Peyer's patch (tissue), 4 donors: ENCODE data around the gene EN1. TPM values are rescaled to one million over a fixed set of nuclear protein-coding genes. Genes with fewer than 3 reads are reported as not detected.

ENCODE experiments used
- DNase-seq, 3 donors: peaks; one replicate each; pipeline ENCODE4 v3.0.0-alpha.2; 2017 to 2019
- H3K27ac ChIP-seq, 4 donors: fragments of 200-600 bp; sonication (generic); one replicate each; pipeline ENCODE4 v1.5.1; 2016 to 2019
- H3K27me3 ChIP-seq, 2 donors: fragments of 200-600 bp; sonication (generic); one replicate each; pipeline ENCODE4 v1.5.1; 2019
- H3K36me3 ChIP-seq, 3 donors: fragments of 200-600 bp; sonication (generic); one replicate each; pipeline ENCODE4 v1.5.1; 2016 to 2019
- H3K4me1 ChIP-seq, 4 donors: fragments of 200-600 bp; sonication (generic); one replicate each; pipeline ENCODE4 v1.5.1; 2016 to 2019
- H3K4me3 ChIP-seq, 4 donors: fragments of 200-600 bp; sonication (generic); 1 replicate in 3 of 4; 2 replicates in 1 of 4; pipeline ENCODE4 v1.5.1; 2016 to 2019; ENCODE audit warnings: mild to moderate bottlenecking in 1 of 4
- H3K9me3 ChIP-seq, 4 donors: fragments of 200-600 bp; sonication (generic); one replicate each; pipeline ENCODE4 v1.5.1; 2016 to 2019; ENCODE audit warnings: mild to moderate bottlenecking in 1 of 4
- POLR2A ChIP-seq, 2 donors: fragments of 450-650 bp; IDR thresholded peaks; one replicate each; pipeline ENCODE4 v1.5.1; 2017; ENCODE audit warnings: antibody characterized with exemption in 2 of 2, mild to moderate bottlenecking in 2 of 2, moderate library complexity in 2 of 2
- total RNA-seq, 4 donors: library from RNA; depleted of rRNA; stranded (reverse); fragments of >200 nt; gene quantifications; one replicate each; pipeline ENCODE4 v1.1.0, GENCODE V29; 2016
- TF ChIP-seq, protein P1 (sequence below), 6 experiments: fragments of 450-650 bp in 4 of 6; fragments of 200-600 bp in 2 of 6; sonication (generic) in 1 of 6; IDR thresholded peaks; one replicate each; pipeline ENCODE4 v1.5.1; 2017 to 2019; ENCODE audit warnings: antibody characterized with exemption in 6 of 6, mild to moderate bottlenecking in 3 of 6, moderate library complexity in 1 of 6

The EN1 gene
- total RNA-seq, 4 donors from 2014 or later: not detected

DNA sequence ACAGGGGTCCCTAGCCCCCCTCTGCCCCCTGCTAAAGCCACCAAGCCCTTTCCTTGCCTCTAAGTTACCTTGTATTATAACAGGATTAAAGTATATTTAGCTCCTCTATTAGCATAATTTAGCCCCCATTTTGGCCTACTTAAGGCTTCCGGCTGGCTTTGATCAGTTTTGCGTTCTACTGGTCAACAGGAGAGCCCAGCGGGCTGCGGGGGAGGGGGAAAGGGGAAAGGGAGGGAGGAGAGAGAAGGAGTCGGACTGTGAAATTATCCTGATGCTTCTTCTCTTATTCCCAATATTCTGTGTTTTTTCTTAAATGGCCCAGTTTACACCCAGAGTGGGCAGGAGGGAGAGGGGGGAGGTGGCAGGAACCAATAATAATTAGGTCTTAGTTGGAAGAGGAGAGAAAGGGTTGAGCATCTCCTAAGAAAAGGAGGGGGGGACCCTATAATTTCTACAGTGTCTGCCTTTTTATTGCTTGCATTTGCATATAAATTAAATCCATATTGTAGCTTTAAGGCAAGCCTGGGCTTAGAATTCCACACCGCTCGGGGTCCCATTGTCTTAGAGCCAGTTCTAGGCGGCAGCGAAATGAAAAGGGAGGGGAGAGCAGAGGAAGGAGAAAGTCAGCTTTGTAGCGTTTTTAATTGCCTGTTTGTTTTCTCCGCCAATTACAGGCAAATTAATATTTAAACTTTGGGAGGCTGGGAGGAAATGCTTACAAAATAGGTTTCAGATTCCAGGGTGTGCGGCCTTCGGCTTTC, 39.6 kb downstream of the EN1 start:
- no peak overlapping the region for H3K27ac ChIP-seq
- TF ChIP-seq POLR2A (IDR thresholded peaks at IDR 0.05): no peak
- H3K4me3 ChIP-seq: peak overlapping the region in 2 of 4 donors; percentile 2 to 22
- no peaks in the 10 kb centered on the region for H3K36me3 ChIP-seq
- no peaks in the 10 kb centered on the region for H3K4me1 ChIP-seq
- no peak for DNase-seq
- no peaks in the 10 kb centered on the region for H3K27me3 ChIP-seq
- no peaks in the 10 kb centered on the region for H3K9me3 ChIP-seq

DNA sequence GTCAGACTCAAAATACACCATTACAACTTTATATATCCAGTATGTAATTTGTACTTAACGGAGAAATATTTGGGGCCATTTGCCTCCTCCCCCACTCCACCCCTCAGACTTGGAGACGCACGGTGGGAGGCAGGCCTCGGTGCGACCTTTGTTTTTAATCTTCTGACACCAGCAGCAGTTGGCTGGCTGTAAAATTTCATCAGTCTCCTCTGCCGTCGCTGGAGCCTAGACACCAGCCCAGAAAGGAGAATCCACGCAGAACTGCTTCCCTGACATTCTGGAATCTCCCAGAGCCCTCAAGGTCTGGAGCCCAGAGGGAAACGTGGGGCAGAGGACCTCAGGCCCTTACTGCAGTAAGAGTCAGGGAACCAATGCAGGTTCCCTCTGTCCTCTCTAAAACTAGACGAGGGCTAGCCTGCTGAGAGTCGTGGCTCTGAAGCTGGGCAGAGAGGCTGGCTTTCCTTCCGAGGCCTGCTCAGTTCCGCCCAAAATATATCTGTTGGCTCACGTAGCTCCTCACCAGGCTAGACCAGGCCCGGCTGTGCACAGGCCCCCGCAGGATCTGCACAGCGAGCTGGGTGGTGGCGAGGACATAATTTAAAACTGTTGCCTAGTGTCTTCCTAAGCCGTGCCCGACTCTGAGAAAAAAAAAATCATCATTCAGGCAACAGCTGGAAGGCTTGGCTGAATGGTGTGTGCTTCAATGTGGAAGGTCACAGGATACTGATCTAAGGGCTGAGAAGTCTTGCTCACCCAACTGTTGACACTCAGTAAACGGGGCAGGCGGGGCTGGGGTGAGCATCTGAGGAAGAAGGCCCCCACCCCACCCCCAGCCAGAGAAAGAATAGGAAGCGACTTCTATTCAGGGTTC, 40.4 kb downstream of the EN1 start:
- Histone ChIP-seq H3K27me3 (no peaks in the 10 kb centered on the region), H3K27ac (no peak overlapping the region), H3K9me3 (no peaks in the 10 kb centered on the region), H3K36me3 (no peaks in the 10 kb centered on the region), H3K4me3 (no peak overlapping the region), H3K4me1 (no peaks in the 10 kb centered on the region)
- no peak for TF ChIP-seq POLR2A (IDR thresholded peaks at IDR 0.05)
- no peak for DNase-seq

DNA sequence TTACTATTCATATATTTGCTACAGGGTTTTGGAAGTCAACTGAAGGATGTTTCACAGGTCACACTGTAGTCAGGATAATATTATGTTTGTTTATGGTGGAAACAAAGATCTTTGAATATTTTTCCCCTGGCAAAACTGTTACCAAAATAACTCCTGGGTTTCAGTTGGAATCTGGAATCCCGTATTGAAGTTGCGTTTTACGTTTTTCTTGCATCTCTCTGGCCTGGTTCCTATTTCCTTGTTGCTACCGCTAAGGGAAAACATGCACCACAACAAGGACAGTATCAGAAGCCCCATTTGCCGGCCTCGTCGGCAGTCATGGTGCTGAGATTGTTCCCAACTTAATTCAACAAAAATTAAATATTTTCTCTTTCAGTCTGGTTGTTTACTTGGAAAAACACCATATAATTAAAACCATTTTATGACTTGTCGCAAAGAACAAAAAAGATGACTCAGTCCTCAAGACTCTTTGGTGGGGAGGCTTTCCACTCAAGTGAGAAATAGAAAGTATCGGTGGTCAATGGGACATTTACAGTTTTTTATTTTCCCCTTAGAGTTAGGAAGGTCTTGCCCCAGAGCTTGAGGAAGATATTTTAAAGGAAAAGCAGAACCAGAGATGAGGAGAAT, 42.3 kb downstream of the EN1 start:
- H3K27ac ChIP-seq: no peak overlapping the region
- no peaks in the 10 kb centered on the region for H3K9me3 ChIP-seq
- H3K4me3 ChIP-seq: no peak overlapping the region
- no peaks in the 10 kb centered on the region for H3K27me3 ChIP-seq
- TF ChIP-seq POLR2A (IDR thresholded peaks at IDR 0.05): no peak
- TF ChIP-seq, protein P1, sequence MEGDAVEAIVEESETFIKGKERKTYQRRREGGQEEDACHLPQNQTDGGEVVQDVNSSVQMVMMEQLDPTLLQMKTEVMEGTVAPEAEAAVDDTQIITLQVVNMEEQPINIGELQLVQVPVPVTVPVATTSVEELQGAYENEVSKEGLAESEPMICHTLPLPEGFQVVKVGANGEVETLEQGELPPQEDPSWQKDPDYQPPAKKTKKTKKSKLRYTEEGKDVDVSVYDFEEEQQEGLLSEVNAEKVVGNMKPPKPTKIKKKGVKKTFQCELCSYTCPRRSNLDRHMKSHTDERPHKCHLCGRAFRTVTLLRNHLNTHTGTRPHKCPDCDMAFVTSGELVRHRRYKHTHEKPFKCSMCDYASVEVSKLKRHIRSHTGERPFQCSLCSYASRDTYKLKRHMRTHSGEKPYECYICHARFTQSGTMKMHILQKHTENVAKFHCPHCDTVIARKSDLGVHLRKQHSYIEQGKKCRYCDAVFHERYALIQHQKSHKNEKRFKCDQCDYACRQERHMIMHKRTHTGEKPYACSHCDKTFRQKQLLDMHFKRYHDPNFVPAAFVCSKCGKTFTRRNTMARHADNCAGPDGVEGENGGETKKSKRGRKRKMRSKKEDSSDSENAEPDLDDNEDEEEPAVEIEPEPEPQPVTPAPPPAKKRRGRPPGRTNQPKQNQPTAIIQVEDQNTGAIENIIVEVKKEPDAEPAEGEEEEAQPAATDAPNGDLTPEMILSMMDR (IDR thresholded peaks at IDR 0.05): no peak
- H3K36me3 ChIP-seq: no peaks in the 10 kb centered on the region
- H3K4me1 ChIP-seq: no peaks in the 10 kb centered on the region
- no peak for DNase-seq

DNA sequence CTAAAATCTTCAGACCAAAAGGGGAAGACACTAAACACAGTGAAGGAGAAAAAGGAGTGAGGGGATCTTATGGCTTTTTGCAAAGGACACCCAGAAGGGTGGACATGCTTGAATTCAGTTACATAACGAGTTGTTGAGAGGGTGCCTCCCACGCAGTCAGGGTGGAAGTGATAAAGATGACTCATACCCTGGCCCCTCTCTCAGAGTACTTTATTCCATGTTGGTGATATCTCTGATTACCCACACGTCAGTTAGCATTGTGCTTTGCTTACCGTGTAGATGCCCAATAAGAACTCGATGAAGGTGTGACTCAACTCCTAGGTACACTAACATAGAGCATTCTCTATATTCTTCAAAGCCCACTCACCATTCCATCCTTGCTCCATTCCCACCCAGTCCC, 44.4 kb downstream of the EN1 start:
- no peak for DNase-seq
- Histone ChIP-seq H3K36me3 (no peaks in the 10 kb centered on the region), H3K9me3 (no peaks in the 10 kb centered on the region), H3K4me3 (no peak overlapping the region), H3K27me3 (no peaks in the 10 kb centered on the region), H3K27ac (no peak overlapping the region), H3K4me1 (no peaks in the 10 kb centered on the region)
- TF ChIP-seq, protein P1 (IDR thresholded peaks at IDR 0.05): no peak
- TF ChIP-seq POLR2A (IDR thresholded peaks at IDR 0.05): no peak

DNA sequence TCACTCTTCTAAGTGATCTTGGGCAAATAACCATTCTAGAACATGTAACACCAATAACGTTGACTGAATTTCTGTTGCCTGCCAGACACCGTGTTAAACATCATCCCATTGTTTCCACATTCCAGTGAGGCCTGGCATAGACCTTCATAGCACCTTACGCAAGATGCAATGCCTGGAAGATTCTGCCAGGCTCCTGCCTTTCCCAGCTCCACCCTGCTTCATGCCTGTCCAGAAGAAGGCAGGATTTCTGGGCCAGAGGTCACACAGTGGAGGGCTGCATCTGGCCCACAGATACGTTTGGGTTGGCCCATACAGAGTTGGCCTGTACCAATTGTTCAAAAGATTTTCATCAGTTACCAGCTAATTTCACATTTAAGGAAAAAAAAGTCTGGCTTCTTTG, 46.3 kb downstream of the EN1 start:
- Histone ChIP-seq H3K4me1 (no peaks in the 10 kb centered on the region), H3K27ac (no peak overlapping the region), H3K9me3 (no peaks in the 10 kb centered on the region), H3K4me3 (no peak overlapping the region), H3K27me3 (no peaks in the 10 kb centered on the region), H3K36me3 (no peaks in the 10 kb centered on the region)
- TF ChIP-seq, protein P1 (IDR thresholded peaks at IDR 0.05): no peak
- no peak for TF ChIP-seq POLR2A (IDR thresholded peaks at IDR 0.05)
- no peak for DNase-seq

DNA sequence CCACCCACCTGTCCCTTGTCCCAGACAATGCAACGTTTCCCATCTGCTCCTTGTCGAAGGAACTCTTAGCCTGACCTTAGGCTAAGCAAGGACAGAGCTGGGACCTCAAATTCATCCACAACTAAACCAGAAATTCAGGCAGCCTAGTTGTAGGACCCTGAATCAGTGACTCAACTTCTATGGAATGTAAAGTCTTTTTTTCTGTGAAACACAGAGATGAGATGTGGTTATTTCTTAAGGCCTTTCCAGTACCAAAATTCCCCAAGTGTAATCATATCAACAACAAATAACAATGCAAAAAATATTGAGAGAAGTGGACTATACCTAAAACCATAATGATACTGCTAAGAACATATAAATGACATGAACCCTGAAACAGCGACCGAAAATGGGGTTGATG, 46.7 kb downstream of the EN1 start:
- no peaks in the 10 kb centered on the region for H3K9me3 ChIP-seq
- H3K4me1 ChIP-seq: no peaks in the 10 kb centered on the region
- H3K36me3 ChIP-seq: no peaks in the 10 kb centered on the region
- H3K27me3 ChIP-seq: no peaks in the 10 kb centered on the region
- H3K27ac ChIP-seq: no peak overlapping the region
- DNase-seq: no peak
- no peak for TF ChIP-seq POLR2A (IDR thresholded peaks at IDR 0.05)
- TF ChIP-seq, protein P1 (IDR thresholded peaks at IDR 0.05): no peak
- H3K4me3 ChIP-seq: no peak overlapping the region
